ENCODE measurements around the gene ADAM8.

ADAM8 gene

GRCh38 chr10:133221331-133221730 is 55.3 kb downstream of the ADAM8 start:
- H3K4me1 ChIP-seq (ENCODE audit: control insufficient read depth, insufficient read depth, low read length), result no peaks in the 10 kb centered on the region
- no peaks in the 10 kb centered on the region for H3K36me3 ChIP-seq (ENCODE audit: control insufficient read depth, insufficient read depth, low read length, severe bottlenecking)
- peaks cover 19% of the 10 kb centered on the region for H3K27me3 ChIP-seq (replicated peaks; ENCODE audit: control insufficient read depth, insufficient read depth, low read length)
- DNase-seq (ENCODE audit: low read depth), result no peak
- H3K9me3 ChIP-seq (ENCODE audit: control insufficient read depth, low read length), result no peaks in the 10 kb centered on the region
- H3K4me3 ChIP-seq (ENCODE audit: low read length), result no peak overlapping the region
- no peak overlapping the region for H3K9ac ChIP-seq (ENCODE audit: low read length)

GRCh38 chr10:133219782-133220181 is 56.9 kb downstream of the ADAM8 start:
- H3K27me3 ChIP-seq (replicated peaks; ENCODE audit: control insufficient read depth, insufficient read depth, low read length), result peaks cover 12% of the 10 kb centered on the region
- no peaks in the 10 kb centered on the region for H3K4me1 ChIP-seq (ENCODE audit: control insufficient read depth, insufficient read depth, low read length)
- no peaks in the 10 kb centered on the region for H3K36me3 ChIP-seq (ENCODE audit: control insufficient read depth, insufficient read depth, low read length, severe bottlenecking)
- H3K9ac ChIP-seq (ENCODE audit: low read length), result no peak overlapping the region
- no peak overlapping the region for H3K4me3 ChIP-seq (ENCODE audit: low read length)
- no peak for DNase-seq (ENCODE audit: low read depth)
- H3K9me3 ChIP-seq (ENCODE audit: control insufficient read depth, low read length), result no peaks in the 10 kb centered on the region

- Histone ChIP-seq H3K4me1 (ENCODE audit: control insufficient read depth, insufficient read depth, low read length) (no peaks in the 10 kb centered on the region), H3K36me3 (ENCODE audit: control insufficient read depth, insufficient read depth, low read length, severe bottlenecking) (no peaks in the 10 kb centered on the region), H3K9ac (ENCODE audit: low read length) (no peak overlapping the region), H3K27me3 (replicated peaks; ENCODE audit: control insufficient read depth, insufficient read depth, low read length) (peaks cover 8% of the 10 kb centered on the region), H3K9me3 (ENCODE audit: control insufficient read depth, low read length) (no peaks in the 10 kb centered on the region), H3K4me3 (ENCODE audit: low read length) (no peak overlapping the region)
- no peak for DNase-seq (ENCODE audit: low read depth)
Observed at GRCh38 chr10:133218891-133219290, 57.8 kb downstream of the ADAM8 start.

GRCh38 chr10:133217800-133218589 is 58.7 kb downstream of the ADAM8 start:
- peaks cover 8% of the 10 kb centered on the region for H3K27me3 ChIP-seq (replicated peaks; ENCODE audit: control insufficient read depth, insufficient read depth, low read length)
- H3K9me3 ChIP-seq (ENCODE audit: control insufficient read depth, low read length), result no peaks in the 10 kb centered on the region
- no peak overlapping the region for H3K4me3 ChIP-seq (ENCODE audit: low read length)
- no peaks in the 10 kb centered on the region for H3K4me1 ChIP-seq (ENCODE audit: control insufficient read depth, insufficient read depth, low read length)
- H3K36me3 ChIP-seq (ENCODE audit: control insufficient read depth, insufficient read depth, low read length, severe bottlenecking), result no peaks in the 10 kb centered on the region
- DNase-seq (ENCODE audit: low read depth), result no peak
- H3K9ac ChIP-seq (ENCODE audit: low read length), result no peak overlapping the region

GRCh38 chr10:133216776-133217175 is 59.9 kb downstream of the ADAM8 start:
- DNase-seq (ENCODE audit: low read depth), result no peak
- no peak overlapping the region for H3K9ac ChIP-seq (ENCODE audit: low read length)
- peaks cover 8% of the 10 kb centered on the region for H3K27me3 ChIP-seq (replicated peaks; ENCODE audit: control insufficient read depth, insufficient read depth, low read length)
- H3K4me1 ChIP-seq (ENCODE audit: control insufficient read depth, insufficient read depth, low read length), result no peaks in the 10 kb centered on the region
- H3K4me3 ChIP-seq (ENCODE audit: low read length), result no peak overlapping the region
- H3K36me3 ChIP-seq (ENCODE audit: control insufficient read depth, insufficient read depth, low read length, severe bottlenecking), result no peaks in the 10 kb centered on the region
- no peaks in the 10 kb centered on the region for H3K9me3 ChIP-seq (ENCODE audit: control insufficient read depth, low read length)

- no peak overlapping the region for H3K9ac ChIP-seq (ENCODE audit: low read length)
- H3K4me1 ChIP-seq (ENCODE audit: control insufficient read depth, insufficient read depth, low read length), result no peaks in the 10 kb centered on the region
- no peaks in the 10 kb centered on the region for H3K9me3 ChIP-seq (ENCODE audit: control insufficient read depth, low read length)
- no peaks in the 10 kb centered on the region for H3K36me3 ChIP-seq (ENCODE audit: control insufficient read depth, insufficient read depth, low read length, severe bottlenecking)
- no peak overlapping the region for H3K4me3 ChIP-seq (ENCODE audit: low read length)
- no peak for DNase-seq (ENCODE audit: low read depth)
- no peaks in the 10 kb centered on the region for H3K27me3 ChIP-seq (replicated peaks; ENCODE audit: control insufficient read depth, insufficient read depth, low read length)
Observed at GRCh38 chr10:133215586-133215985, 61.1 kb downstream of the ADAM8 start.

GRCh38 chr10:133214468-133215410 is 61.9 kb downstream of the ADAM8 start:
- H3K36me3 ChIP-seq (ENCODE audit: control insufficient read depth, insufficient read depth, low read length, severe bottlenecking), result no peaks in the 10 kb centered on the region
- H3K4me1 ChIP-seq (ENCODE audit: control insufficient read depth, insufficient read depth, low read length), result no peaks in the 10 kb centered on the region
- no peak for DNase-seq (ENCODE audit: low read depth)
- H3K9ac ChIP-seq (ENCODE audit: low read length), result no peak overlapping the region
- no peak overlapping the region for H3K4me3 ChIP-seq (ENCODE audit: low read length)
- H3K27me3 ChIP-seq (replicated peaks; ENCODE audit: control insufficient read depth, insufficient read depth, low read length), result no peaks in the 10 kb centered on the region
- H3K9me3 ChIP-seq (ENCODE audit: control insufficient read depth, low read length), result no peaks in the 10 kb centered on the region

- DNase-seq (ENCODE audit: low read depth), result no peak
- no peaks in the 10 kb centered on the region for H3K36me3 ChIP-seq (ENCODE audit: control insufficient read depth, insufficient read depth, low read length, severe bottlenecking)
- H3K4me3 ChIP-seq (ENCODE audit: low read length), result no peak overlapping the region
- no peak overlapping the region for H3K9ac ChIP-seq (ENCODE audit: low read length)
- no peaks in the 10 kb centered on the region for H3K27me3 ChIP-seq (replicated peaks; ENCODE audit: control insufficient read depth, insufficient read depth, low read length)
- H3K9me3 ChIP-seq (ENCODE audit: control insufficient read depth, low read length), result no peaks in the 10 kb centered on the region
- H3K4me1 ChIP-seq (ENCODE audit: control insufficient read depth, insufficient read depth, low read length), result no peaks in the 10 kb centered on the region
Observed at GRCh38 chr10:133213641-133214467, 62.8 kb downstream of the ADAM8 start.

GRCh38 chr10:133212853-133213494 is 63.7 kb downstream of the ADAM8 start:
- H3K4me3 ChIP-seq (ENCODE audit: low read length), result no peak overlapping the region
- no peaks in the 10 kb centered on the region for H3K4me1 ChIP-seq (ENCODE audit: control insufficient read depth, insufficient read depth, low read length)
- H3K9ac ChIP-seq (ENCODE audit: low read length), result no peak overlapping the region
- no peaks in the 10 kb centered on the region for H3K27me3 ChIP-seq (replicated peaks; ENCODE audit: control insufficient read depth, insufficient read depth, low read length)
- H3K9me3 ChIP-seq (ENCODE audit: control insufficient read depth, low read length), result no peaks in the 10 kb centered on the region
- H3K36me3 ChIP-seq (ENCODE audit: control insufficient read depth, insufficient read depth, low read length, severe bottlenecking), result no peaks in the 10 kb centered on the region
- DNase-seq (ENCODE audit: low read depth), result no peak

Data from adipocyte (in vitro differentiated cells).